HCT116 (cell line): ENCODE data around the gene CCDC73. TPM values are rescaled to one million over a fixed set of nuclear protein-coding genes. Genes with fewer than 3 reads are reported as not detected.

Source experiments
- ATAC-seq: fragments of 200-7000 bp; cut with Tn5 transposase; 2 replicates; pipeline ENCODE4 v1.9.1; 2020; ENCODE audit warnings: mild to moderate bottlenecking, moderate library complexity
- BruUV-seq: library from RNA; stranded (reverse); fragments of 400-500 nt; replicated peaks from 2 replicates; lab custom pipeline; 2021; lab: Mats Ljungman, UMichigan
- CTCF ChIA-PET: fragments of 300-600 bp; sonication (Branson Sonifier 250); formaldehyde crosslinking; loops from one replicate; lab custom pipeline; 2021; ENCODE audit warnings: antibody characterized with exemption; lab: Charles Lee
- POLR2A ChIA-PET: fragments of 300-600, 350-600 bp; sonication (Branson Sonifier 250); formaldehyde crosslinking; loops from one replicate; lab custom pipeline; 2021; ENCODE audit warnings: antibody characterized with exemption; lab: Charles Lee
- RAD21 ChIA-PET, 2 experiments: fragments of 300-600 bp; sonication (Branson Sonifier 250); formaldehyde crosslinking; loops; one replicate each; lab custom pipeline; 2023; ENCODE audit warnings: low total read pairs in 2 of 2; ENCODE audit not compliant: uncharacterized antibody in 2 of 2, unreplicated experiment in 2 of 2, low non-redundant PET in 1 of 2; lab: Charles Lee
- DNase-seq: peaks from one replicate; pipeline ENCODE4 v3.0.0-alpha.2; 2010; ENCODE audit warnings: low read depth, low spot score
- H2AFZ ChIP-seq: fragments of 200-600 bp; shearing (Covaris generic), sonication (generic); 2 replicates; pipeline ENCODE4 v1.6.1; 2017; ENCODE audit warnings: low read depth, mixed run types, mixed read lengths, antibody characterized with exemption, low read length; ENCODE audit not compliant: poor library complexity, severe bottlenecking
- H3K27ac ChIP-seq: 2 replicates; pipeline ENCODE4 v1.5.1; 2012; ENCODE audit warnings: low read depth, low read length
- H3K27me3 ChIP-seq: fragments of 200-600 bp; sonication (generic); 2 replicates; pipeline ENCODE4 v1.6.1; 2016; ENCODE audit warnings: mixed run types, low read length, mixed read lengths; ENCODE audit not compliant: insufficient read depth
- H3K36me3 ChIP-seq, 2 experiments: fragments of 200-500 bp in 1 of 2; fragments of 200-600 bp in 1 of 2; sonication (Bioruptor generic) in 1 of 2; sonication (generic) in 1 of 2; 2 replicates each; pipeline versions ENCODE4 v1.5.1 to v1.6.1; 2014 to 2016; ENCODE audit warnings: low read length in 2 of 2, inconsistent platforms in 1 of 2, mixed read lengths in 1 of 2, mixed run types in 1 of 2; ENCODE audit not compliant: insufficient read depth in 2 of 2, control insufficient read depth in 1 of 2
- H3K4me1 ChIP-seq, 2 experiments: fragments of 200-600 bp in 1 of 2; sonication (generic) in 1 of 2; 2 replicates each; pipeline versions ENCODE4 v1.5.1 to v1.6.1; 2012 to 2017; ENCODE audit warnings: low read length in 2 of 2, inconsistent platforms in 1 of 2, mild to moderate bottlenecking in 1 of 2, mixed read lengths in 1 of 2, mixed run types in 1 of 2, moderate library complexity in 1 of 2; ENCODE audit not compliant: insufficient read depth in 2 of 2, control insufficient read depth in 1 of 2
- H3K4me2 ChIP-seq: fragments of 200-600 bp; sonication (generic); 2 replicates; pipeline ENCODE4 v1.6.1; 2017; ENCODE audit warnings: mixed run types, low read length, mixed read lengths
- H3K4me3 ChIP-seq, 2 experiments: fragments of 200-600 bp in 1 of 2; sonication (generic) in 1 of 2; replicated peaks in 1 of 2; 2 replicates each; pipeline ENCODE4 v1.5.1; 2011 to 2016; ENCODE audit warnings: low read length in 2 of 2, control low read depth in 1 of 2, low read depth in 1 of 2, mild to moderate bottlenecking in 1 of 2, mixed read lengths in 1 of 2, mixed run types in 1 of 2
- H3K79me2 ChIP-seq: fragments of 200-600 bp; sonication (generic); 2 replicates; pipeline ENCODE4 v1.6.1; 2017; ENCODE audit warnings: mild to moderate bottlenecking, mixed run types, low read length, moderate library complexity, mixed read lengths; ENCODE audit not compliant: insufficient read depth
- H3K9ac ChIP-seq: fragments of 200-600 bp; sonication (generic); 2 replicates; pipeline ENCODE4 v1.6.1; 2016; ENCODE audit warnings: low read length, mixed read lengths
- H3K9me2 ChIP-seq: fragments of 200-600 bp; sonication (generic), shearing (Covaris generic); 2 replicates; pipeline ENCODE4 v1.6.1; 2017; ENCODE audit warnings: mixed run types, mild to moderate bottlenecking, moderate library complexity; ENCODE audit not compliant: insufficient read depth
- H3K9me3 ChIP-seq, 2 experiments: fragments of 200-500 bp in 1 of 2; fragments of 200-600 bp in 1 of 2; sonication (Bioruptor generic) in 1 of 2; sonication (generic) in 1 of 2; 2 replicates each; pipeline ENCODE4 v1.6.1; 2014 to 2017; ENCODE audit warnings: low read length in 2 of 2, mixed read lengths in 2 of 2, inconsistent platforms in 1 of 2, low read depth in 1 of 2, mild to moderate bottlenecking in 1 of 2, mixed run types in 1 of 2, moderate library complexity in 1 of 2; ENCODE audit not compliant: control insufficient read depth in 1 of 2, insufficient read depth in 1 of 2
- H4K20me1 ChIP-seq: fragments of 200-600 bp; sonication (generic), shearing (Covaris generic); 2 replicates; pipeline ENCODE4 v1.6.1; 2017; ENCODE audit warnings: mixed run types, mild to moderate bottlenecking, moderate library complexity; ENCODE audit not compliant: insufficient read depth
- EGR1 ChIP-seq: IDR thresholded peaks from 2 replicates; pipeline ENCODE4 v1.6.1; 2012; ENCODE audit warnings: low read depth
- SIN3A ChIP-seq: IDR thresholded peaks from 2 replicates; pipeline ENCODE4 v1.6.1; 2012; ENCODE audit warnings: low read depth
- TCF7L2 ChIP-seq: IDR thresholded peaks from 2 replicates; pipeline ENCODE4 v1.7.0; 2011; ENCODE audit warnings: borderline replicate concordance, inconsistent platforms; ENCODE audit not compliant: insufficient read depth, insufficient read length; ENCODE audit errors: extremely low read depth
- intact Hi-C: fragments of 100-400 bp; cut with micrococcal nuclease; formaldehyde crosslinking; loops from 2 replicates; pipeline ENCODE4 v1.10.0; 2022
- total RNA-seq: library from RNA; stranded (reverse); gene quantifications from one replicate; pipeline ENCODE4 v1.2.1, GENCODE V29; 2021; ENCODE audit not compliant: unreplicated experiment
- TF ChIP-seq, protein P1 (sequence below): IDR thresholded peaks from 2 replicates; pipeline ENCODE4 v1.6.1; 2012

Gene CCDC73
- total RNA-seq, 1 experiment from 2014 or later, result not detected

DNA sequence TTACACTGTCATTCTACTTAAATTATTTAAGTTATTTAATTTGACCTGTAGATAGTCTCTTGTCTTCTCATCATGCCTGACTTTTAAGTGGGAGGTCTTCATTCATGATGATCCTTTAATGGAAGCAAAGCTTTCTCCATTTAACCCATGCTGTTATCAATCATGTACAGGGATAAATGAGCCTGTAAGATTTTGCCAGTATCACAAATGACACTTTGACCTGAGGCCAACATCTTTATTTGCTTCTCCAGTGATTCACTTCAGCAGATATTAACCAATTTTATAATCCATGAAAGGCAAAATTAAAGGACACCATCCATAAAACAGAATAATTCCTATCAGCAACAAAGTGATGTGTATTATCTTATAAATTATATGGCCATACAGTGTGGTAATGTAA, 7.7 kb downstream of the CCDC73 start:
- ATAC-seq, result no peak
- H3K9me3 ChIP-seq, result no peaks in the 10 kb centered on the region
- TF ChIP-seq TCF7L2, result no peak
- TF ChIP-seq, protein P1, sequence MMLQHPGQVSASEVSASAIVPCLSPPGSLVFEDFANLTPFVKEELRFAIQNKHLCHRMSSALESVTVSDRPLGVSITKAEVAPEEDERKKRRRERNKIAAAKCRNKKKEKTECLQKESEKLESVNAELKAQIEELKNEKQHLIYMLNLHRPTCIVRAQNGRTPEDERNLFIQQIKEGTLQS, result no peak
- no peak for TF ChIP-seq EGR1
- H3K9me2 ChIP-seq, result no peaks in the 10 kb centered on the region; the same call in 1 of the 2 replicates
- CTCF ChIA-PET, result no interaction called here
- no TSS peak for BruUV-seq
- intact Hi-C loops, result no loop called here
- no peak overlapping the region for H3K27ac ChIP-seq
- H4K20me1 ChIP-seq, result no peaks in the 10 kb centered on the region
- DNase-seq, result no peak
- 0 out of 4 replicates have a peak, but pooled peaks cover 0 to under 1% of the 10 kb centered on the region in 2 experiments for H3K4me1 ChIP-seq
- no peaks in the 10 kb centered on the region for H3K79me2 ChIP-seq
- RAD21 ChIA-PET, result no interaction called here
- no peak overlapping the region for H3K9ac ChIP-seq
- no peaks in the 10 kb centered on the region for H3K27me3 ChIP-seq
- H3K36me3 ChIP-seq, result no peaks in the 10 kb centered on the region
- no peak overlapping the region for H3K4me3 ChIP-seq
- POLR2A ChIA-PET, result no interaction called here
- no peak overlapping the region for H2AFZ ChIP-seq
- H3K4me2 ChIP-seq, result no peak overlapping the region

- Histone ChIP-seq H3K36me3 (no peaks in the 10 kb centered on the region), H3K4me1 (no peaks in the 10 kb centered on the region), H3K4me2 (no peak overlapping the region), H3K27ac (no peak overlapping the region), H3K27me3 (no peaks in the 10 kb centered on the region), H3K79me2 (no peaks in the 10 kb centered on the region), H3K9ac (no peak overlapping the region), H3K4me3 (no peak overlapping the region), H3K9me2 (no peaks in the 10 kb centered on the region; the same call in 1 of the 2 replicates), H3K9me3 (no peaks in the 10 kb centered on the region), H2AFZ (no peak overlapping the region), H4K20me1 (no peaks in the 10 kb centered on the region)
- ATAC-seq, result no peak
- no peak for DNase-seq
- ChIA-PET POLR2A (no interaction called here), CTCF (no interaction called here), RAD21 (no interaction called here)
- no TSS peak for BruUV-seq
- no peak for TF ChIP-seq SIN3A
- TF ChIP-seq, protein P1, result no peak
- intact Hi-C loops, result no loop called here
Measured at GRCh38 chr11:32785262-32785661, 9.2 kb downstream of the CCDC73 start.
